ENCODE measurements around the gene SMO. TPM values are rescaled to one million over a fixed set of nuclear protein-coding genes. Genes with fewer than 3 reads are reported as not detected.

Gene SMO
- total and polyA plus RNA-seq, 2 donors from 2014 or later = 13.2 to 20.8 TPM

GRCh38 chr7:129258649-129259389 lies 70.4 kb downstream of the SMO start:
- peaks cover 0 to 3% (median 0%) of the 10 kb centered on the region in 3 donors for H3K4me1 ChIP-seq (ENCODE audit: control insufficient read depth in 2 of 3, insufficient read depth in 2 of 3, low read depth in 1 of 3, low read length in 3 of 3)
- FAIRE-seq = no peak
- intact Hi-C loops (cut with DNase I) = no loop called here
- H3K4me3 ChIP-seq (ENCODE audit: low read length in 3 of 3) = no peak overlapping the region
- no peak overlapping the region for H3K27ac ChIP-seq (ENCODE audit: low read depth in 2 of 2, low read length in 2 of 2)
- no peak overlapping the region for H3K9ac ChIP-seq (ENCODE audit: low read length in 3 of 3)
- no peak for DNase-seq
- no peak for TF ChIP-seq CTCF (IDR thresholded peaks at IDR 0.05; ENCODE audit: borderline replicate concordance, extremely low read depth, insufficient read depth)
- H3K9me3 ChIP-seq (ENCODE audit: control insufficient read depth in 2 of 3, insufficient read depth in 1 of 3, low read length in 3 of 3) = no peaks in the 10 kb centered on the region
- H3K27me3 ChIP-seq (ENCODE audit: control insufficient read depth, insufficient read depth, low read length) = no peaks in the 10 kb centered on the region
- no peaks in the 10 kb centered on the region for H3K36me3 ChIP-seq (ENCODE audit: control insufficient read depth in 2 of 3, insufficient read depth in 3 of 3, low read length in 3 of 3)

GRCh38 chr7:129262324-129262723 lies 73.9 kb downstream of the SMO start:
- no peak for DNase-seq
- Histone ChIP-seq H3K9ac (ENCODE audit: low read length in 3 of 3) (no peak overlapping the region), H3K27me3 (ENCODE audit: control insufficient read depth, insufficient read depth, low read length) (no peaks in the 10 kb centered on the region), H3K9me3 (ENCODE audit: control insufficient read depth in 2 of 3, insufficient read depth in 1 of 3, low read length in 3 of 3) (no peaks in the 10 kb centered on the region), H3K27ac (ENCODE audit: low read depth in 2 of 2, low read length in 2 of 2) (no peak overlapping the region), H3K36me3 (ENCODE audit: control insufficient read depth in 2 of 3, insufficient read depth in 3 of 3, low read length in 3 of 3) (no peaks in the 10 kb centered on the region), H3K4me3 (ENCODE audit: low read length in 3 of 3) (no peak overlapping the region), H3K4me1 (ENCODE audit: control insufficient read depth in 2 of 3, insufficient read depth in 2 of 3, low read depth in 1 of 3, low read length in 3 of 3) (peaks cover 0 to 3% (median 0%) of the 10 kb centered on the region in 3 donors)
- TF ChIP-seq CTCF (IDR thresholded peaks at IDR 0.05; ENCODE audit: borderline replicate concordance, extremely low read depth, insufficient read depth) = no peak
- intact Hi-C loops (cut with DNase I) = no loop called here
- no peak for FAIRE-seq

Other genes starting within 250 kb of the SMO start
- gene TNPO3, start 133.5 kb upstream of the SMO start, total RNA-seq = 35.7 TPM
- gene TNPO3, start 133.5 kb upstream of the SMO start, polyA plus RNA-seq (ENCODE audit: insufficient read depth, low read depth, low replicate concordance) = 20.1 TPM
- 54.9 TPM for gene TSPAN33, start 43.9 kb upstream of the SMO start, total RNA-seq
- gene TSPAN33, start 43.9 kb upstream of the SMO start, polyA plus RNA-seq (ENCODE audit: insufficient read depth, low read depth, low replicate concordance) = 316 TPM
- 25.2 TPM for gene AHCYL2, start 36.4 kb downstream of the SMO start, total RNA-seq
- gene AHCYL2, start 36.4 kb downstream of the SMO start, polyA plus RNA-seq (ENCODE audit: insufficient read depth, low read depth, low replicate concordance) = 19.5 TPM
- gene STRIP2, start 245.8 kb downstream of the SMO start, total RNA-seq = 0.88 TPM
- 9.0 TPM for gene STRIP2, start 245.8 kb downstream of the SMO start, polyA plus RNA-seq (ENCODE audit: insufficient read depth, low read depth, low replicate concordance)

All from kidney (tissue), 14 donors.